Measurements from ENCODE around the gene LPAR1.

The LPAR1 gene

GRCh38 chr9:111013707-111014106, 24.6 kb downstream of the LPAR1 start (continued):
- no peak for TF ChIP-seq ZNF621 (tag by site-specific recombination; IDR thresholded peaks at IDR 0.05)
- no peak for TF ChIP-seq ZNF324 (tag by site-specific recombination; IDR thresholded peaks at IDR 0.05)

- Histone ChIP-seq H3K27ac (ENCODE audit: extremely low read depth, low read depth, low read length) (no peak overlapping the region), H3K9me3 (ENCODE audit: control insufficient read depth, insufficient read depth, low read depth, low read length) (no peaks in the 10 kb centered on the region), H3K4me3 (ENCODE audit: low read depth, low read length) (no peak overlapping the region), H3K36me3 (ENCODE audit: control insufficient read depth in 2 of 2, insufficient read depth in 1 of 2, low read length in 2 of 2) (no peaks in the 10 kb centered on the region), H3K4me1 (ENCODE audit: control insufficient read depth, insufficient read depth, low read length) (0 out of 2 replicates have a peak, but pooled peaks cover 2% of the 10 kb centered on the region)
- TF ChIP-seq ZNF518A (tag by site-specific recombination; conservative IDR thresholded peaks at IDR 0.05; ENCODE audit: low read depth) (no peak), ZNF266 (tag by site-specific recombination; IDR thresholded peaks at IDR 0.05; ENCODE audit: low read depth) (no peak)
- CTCF ChIA-PET, result interaction anchor here (0.7 kb wide), 1 partner anchor 140 kb away, joined by 3 read pairs; no protein-coding TSS in a partner anchor
- POLR2A ChIA-PET, result no interaction called here
Observed at GRCh38 chr9:111013250-111013649, 25.0 kb downstream of the LPAR1 start.

GRCh38 chr9:111008158-111009075, 29.9 kb downstream of the LPAR1 start:
- Histone ChIP-seq H3K27ac (ENCODE audit: extremely low read depth, low read depth, low read length) (no peak overlapping the region), H3K4me3 (ENCODE audit: low read depth, low read length) (no peak overlapping the region), H3K36me3 (ENCODE audit: control insufficient read depth in 2 of 2, insufficient read depth in 1 of 2, low read length in 2 of 2) (no peaks in the 10 kb centered on the region), H3K4me1 (ENCODE audit: control insufficient read depth, insufficient read depth, low read length) (no peaks in the 10 kb centered on the region), H3K9me3 (ENCODE audit: control insufficient read depth, insufficient read depth, low read depth, low read length) (no peaks in the 10 kb centered on the region)
- CTCF ChIA-PET, result no interaction called here
- TF ChIP-seq SCRT2 (tag by site-specific recombination; IDR thresholded peaks at IDR 0.05) (no peak), ZNF571 (tag by site-specific recombination; IDR thresholded peaks at IDR 0.05) (no peak), EGR2 (tag by site-specific recombination; IDR thresholded peaks at IDR 0.05; ENCODE audit: low read depth) (no peak), ZXDB (tag by site-specific recombination; IDR thresholded peaks at IDR 0.05) (no peak), ZNF341 (tag by site-specific recombination; IDR thresholded peaks at IDR 0.05; ENCODE audit: low read depth) (no peak), ZNF169 (tag by site-specific recombination; IDR thresholded peaks at IDR 0.05) (no peak), GLIS2 (tag by site-specific recombination; IDR thresholded peaks at IDR 0.05) (no peak), ZNF747 (tag by site-specific recombination; IDR thresholded peaks at IDR 0.05) (no peak), ZNF768 (tag by site-specific recombination; IDR thresholded peaks at IDR 0.05) (no peak)
- POLR2A ChIA-PET, result no interaction called here

GRCh38 chr9:111005746-111006470, 32.4 kb downstream of the LPAR1 start:
- Histone ChIP-seq H3K9me3 (ENCODE audit: control insufficient read depth, insufficient read depth, low read depth, low read length) (no peaks in the 10 kb centered on the region), H3K4me1 (ENCODE audit: control insufficient read depth, insufficient read depth, low read length) (no peaks in the 10 kb centered on the region), H3K4me3 (ENCODE audit: low read depth, low read length) (no peak overlapping the region), H3K27ac (ENCODE audit: extremely low read depth, low read depth, low read length) (no peak overlapping the region), H3K36me3 (ENCODE audit: control insufficient read depth in 2 of 2, insufficient read depth in 1 of 2, low read length in 2 of 2) (no peaks in the 10 kb centered on the region)
- TF ChIP-seq ZNF610 (tag by site-specific recombination; IDR thresholded peaks at IDR 0.05; ENCODE audit: borderline replicate concordance) (no peak), ZNF621 (tag by site-specific recombination; IDR thresholded peaks at IDR 0.05) (no peak), ZXDB (tag by site-specific recombination; IDR thresholded peaks at IDR 0.05) (no peak), GLIS2 (tag by site-specific recombination; IDR thresholded peaks at IDR 0.05) (no peak), ZNF707 (tag by site-specific recombination; IDR thresholded peaks at IDR 0.05) (no peak)
- ChIA-PET CTCF (no interaction called here), POLR2A (no interaction called here)
